HepG2 (cell line): ENCODE measurements around the gene SCYGR6. TPM values are rescaled to one million over a fixed set of nuclear protein-coding genes. Genes with fewer than 3 reads are reported as not detected.

Experiments
- ATF7 ChIP-seq, 2 experiments: fragments of 450-650 bp in 1 of 2; sonication (generic) in 1 of 2; formaldehyde crosslinking in 1 of 2; IDR thresholded peaks; 2 replicates each; pipeline versions ENCODE4 v1.4.0 to v1.6.1; 2016 to 2020; ENCODE audit warnings: antibody characterized with exemption in 1 of 2, mild to moderate bottlenecking in 1 of 2, missing genetic modification reagents in 1 of 2
- BRD4 ChIP-seq: sonication (generic); formaldehyde crosslinking; IDR thresholded peaks from 2 replicates; pipeline ENCODE4 v1.4.0; 2020; ENCODE audit warnings: missing genetic modification reagents
- GTF3A ChIP-seq: sonication (generic); formaldehyde crosslinking; conservative IDR thresholded peaks from 2 replicates; pipeline ENCODE4 v1.4.0; 2020; ENCODE audit warnings: mild to moderate bottlenecking, missing genetic modification reagents
- HDAC1 ChIP-seq: sonication (generic); formaldehyde crosslinking; IDR thresholded peaks from 2 replicates; pipeline ENCODE4 v1.5.1; 2020; ENCODE audit warnings: mild to moderate bottlenecking, missing genetic modification reagents
- HMG20B ChIP-seq: conservative IDR thresholded peaks from 2 replicates; pipeline ENCODE4 v1.6.1; 2016; ENCODE audit warnings: missing genetic modification reagents, missing compliant biosample characterization
- KAT8 ChIP-seq: IDR thresholded peaks from 2 replicates; pipeline ENCODE4 v1.6.1; 2016; ENCODE audit warnings: missing genetic modification reagents, missing compliant biosample characterization
- PPARG ChIP-seq: conservative IDR thresholded peaks from 2 replicates; pipeline ENCODE4 v1.6.1; 2016; ENCODE audit warnings: missing biosample characterization, missing genetic modification reagents
- ZHX2 ChIP-seq, 2 experiments: sonication (generic) in 1 of 2; formaldehyde crosslinking in 1 of 2; IDR thresholded peaks; 2 replicates each; pipeline versions ENCODE4 v1.6.1 to v1.9.0; 2014 to 2022; ENCODE audit warnings: antibody characterized with exemption in 1 of 2, borderline replicate concordance in 1 of 2, inconsistent platforms in 1 of 2, low read depth in 1 of 2, missing genetic modification reagents in 1 of 2
- ZNF253 ChIP-seq: sonication (generic); formaldehyde crosslinking; IDR thresholded peaks from 2 replicates; pipeline ENCODE4 v1.8.0; 2022; ENCODE audit warnings: mild to moderate bottlenecking, missing genetic modification reagents, borderline replicate concordance
- ZNF567 ChIP-seq: sonication (generic); formaldehyde crosslinking; IDR thresholded peaks from 2 replicates; pipeline ENCODE4 v1.8.1; 2023; ENCODE audit warnings: mild to moderate bottlenecking, missing genetic modification reagents, borderline replicate concordance
- ZSCAN5A ChIP-seq: sonication (generic); formaldehyde crosslinking; IDR thresholded peaks from 2 replicates; pipeline ENCODE4 v1.8.0; 2022; ENCODE audit warnings: mild to moderate bottlenecking, missing genetic modification reagents, borderline replicate concordance
- polyA plus RNA-seq, 8 experiments: library from polyadenylated mRNA; depleted of rRNA in 3 of 8; stranded (reverse) in 7 of 8; unstranded in 1 of 8; fragments of >200 nt; fragmentation: Illumina TruSeq in 4 of 8; extraction: Trizol in 4 of 8; gene quantifications; 2 replicates each; pipeline versions ENCODE4 v1.2.1 to v1.2.3, GENCODE V29; 2011 to 2016; ENCODE audit warnings: low read depth in 4 of 8, missing spikeins in 1 of 8, mixed read lengths in 1 of 8; ENCODE audit not compliant: insufficient read depth in 1 of 8
- total RNA-seq, 5 experiments: library from RNA; depleted of rRNA; stranded (reverse); fragments of >200 nt; fragmentation: Illumina TruSeq; extraction: Trizol; gene quantifications; 2 replicates each; pipeline ENCODE4 v1.2.3, GENCODE V29; 2016; ENCODE audit warnings: low read depth in 1 of 5
- TF ChIP-seq, protein P1 (sequence below): sonication (generic); formaldehyde crosslinking; IDR thresholded peaks from 2 replicates; pipeline ENCODE4 v1.4.0; 2020; ENCODE audit warnings: mild to moderate bottlenecking, missing genetic modification reagents

SCYGR6 gene
- total and polyA plus RNA-seq, 2 of the 13 experiments (the other 11 are each of a cell fraction or from before 2014, with no cell fraction given): not detected

DNA sequence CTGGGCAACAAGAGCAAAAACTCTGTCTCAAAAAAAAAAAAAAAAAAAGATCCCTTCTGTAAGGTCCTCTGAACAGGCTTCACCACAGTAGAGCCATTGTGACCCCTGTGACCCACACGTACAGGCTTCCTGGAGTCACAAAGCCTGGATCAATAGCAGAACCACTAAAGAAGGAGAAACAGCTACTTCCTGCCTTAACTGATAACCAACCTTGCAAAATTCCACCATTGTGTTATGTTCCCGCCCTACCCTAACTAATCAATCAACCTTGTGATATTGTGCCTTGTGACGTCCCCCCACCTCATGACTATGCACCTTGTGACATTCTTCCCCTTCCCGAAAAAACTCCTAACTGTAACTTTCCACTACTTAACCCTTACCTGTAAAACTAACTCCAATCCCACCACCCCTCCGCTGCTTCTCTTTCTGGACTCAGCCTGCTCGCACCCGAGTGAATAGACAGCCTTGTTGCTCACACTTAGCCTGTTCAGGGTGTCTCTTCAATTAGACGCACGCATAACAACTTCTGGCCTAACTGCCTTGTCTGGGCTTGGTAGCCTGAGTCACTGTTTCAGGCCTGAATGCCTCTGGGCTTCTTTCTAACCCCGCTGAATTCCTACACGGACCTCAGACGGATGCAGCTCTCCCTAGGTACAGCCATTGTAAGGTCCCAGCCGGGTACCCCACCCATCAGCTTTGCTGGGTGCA, 35.0 kb upstream of the SCYGR6 start (continued):
- TF ChIP-seq, protein P1, sequence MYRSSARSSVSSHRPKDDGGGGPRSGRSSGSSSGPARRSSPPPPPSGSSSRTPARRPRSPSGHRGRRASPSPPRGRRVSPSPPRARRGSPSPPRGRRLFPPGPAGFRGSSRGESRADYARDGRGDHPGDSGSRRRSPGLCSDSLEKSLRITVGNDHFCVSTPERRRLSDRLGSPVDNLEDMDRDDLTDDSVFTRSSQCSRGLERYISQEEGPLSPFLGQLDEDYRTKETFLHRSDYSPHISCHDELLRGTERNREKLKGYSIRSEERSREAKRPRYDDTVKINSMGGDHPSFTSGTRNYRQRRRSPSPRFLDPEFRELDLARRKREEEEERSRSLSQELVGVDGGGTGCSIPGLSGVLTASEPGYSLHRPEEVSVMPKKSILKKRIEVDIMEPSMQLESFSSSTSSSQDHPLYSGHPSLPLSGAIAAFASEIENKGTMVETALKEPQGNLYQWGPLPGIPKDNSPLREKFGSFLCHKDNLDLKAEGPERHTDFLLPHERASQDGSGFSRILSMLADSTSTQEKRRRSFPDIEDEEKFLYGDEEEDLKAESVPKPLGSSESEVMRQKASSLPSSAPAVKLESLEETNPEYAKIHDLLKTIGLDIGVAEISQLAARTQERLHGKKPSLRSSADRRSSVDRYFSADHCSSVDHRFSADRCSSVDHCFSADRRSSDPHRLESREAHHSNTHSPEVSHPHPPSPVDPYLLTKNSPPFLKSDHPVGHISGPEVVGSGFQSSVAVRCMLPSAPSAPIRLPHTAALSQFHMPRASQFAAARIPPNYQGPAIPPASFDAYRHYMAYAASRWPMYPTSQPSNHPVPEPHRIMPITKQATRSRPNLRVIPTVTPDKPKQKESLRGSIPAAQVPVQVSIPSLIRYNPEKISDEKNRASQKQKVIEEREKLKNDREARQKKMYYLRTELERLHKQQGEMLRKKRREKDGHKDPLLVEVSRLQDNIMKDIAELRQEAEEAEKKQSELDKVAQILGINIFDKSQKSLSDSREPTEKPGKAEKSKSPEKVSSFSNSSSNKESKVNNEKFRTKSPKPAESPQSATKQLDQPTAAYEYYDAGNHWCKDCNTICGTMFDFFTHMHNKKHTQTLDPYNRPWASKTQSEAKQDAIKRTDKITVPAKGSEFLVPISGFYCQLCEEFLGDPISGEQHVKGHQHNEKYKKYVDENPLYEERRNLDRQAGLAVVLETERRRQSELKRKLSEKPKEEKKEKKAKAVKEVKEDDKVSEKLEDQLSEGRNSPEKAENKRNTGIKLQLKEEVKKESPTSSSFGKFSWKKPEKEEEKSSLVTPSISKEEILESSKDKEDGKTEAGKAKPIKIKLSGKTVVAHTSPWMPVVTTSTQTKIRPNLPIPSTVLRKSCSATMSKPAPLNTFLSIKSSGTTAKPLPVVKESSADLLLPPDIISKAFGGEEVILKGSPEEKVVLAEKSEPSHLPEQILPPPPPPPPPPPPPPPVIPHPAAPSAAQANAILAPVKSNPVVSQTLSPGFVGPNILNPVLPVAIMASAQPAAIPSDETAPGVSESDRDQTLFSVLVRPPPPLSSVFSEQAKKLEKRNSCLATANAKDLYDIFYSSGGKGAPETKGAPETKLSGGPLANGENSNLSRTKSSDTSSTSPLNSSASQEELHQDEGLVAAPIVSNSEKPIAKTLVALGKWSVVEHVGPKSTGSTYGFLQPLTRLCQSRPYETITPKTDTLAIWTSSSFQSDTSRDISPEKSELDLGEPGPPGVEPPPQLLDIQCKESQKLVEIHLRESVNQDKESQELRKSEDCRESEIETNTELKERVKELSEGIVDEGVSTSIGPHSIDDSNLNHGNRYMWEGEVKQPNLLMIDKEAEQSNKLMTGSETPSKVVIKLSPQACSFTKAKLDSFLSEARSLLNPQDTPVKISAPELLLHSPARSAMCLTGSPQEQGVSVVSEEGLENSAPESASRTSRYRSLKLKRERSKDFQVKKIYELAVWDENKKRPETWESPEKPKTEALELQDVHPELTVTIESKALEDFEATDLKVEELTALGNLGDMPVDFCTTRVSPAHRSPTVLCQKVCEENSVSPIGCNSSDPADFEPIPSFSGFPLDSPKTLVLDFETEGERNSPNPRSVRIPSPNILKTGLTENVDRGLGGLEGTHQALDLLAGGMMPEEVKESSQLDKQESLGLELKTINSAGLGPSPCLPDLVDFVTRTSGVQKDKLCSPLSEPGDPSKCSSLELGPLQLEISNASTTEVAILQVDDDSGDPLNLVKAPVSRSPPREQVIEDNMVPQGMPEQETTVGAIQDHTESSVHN (CRISPR knock-in tag): no peak
- no peak for TF ChIP-seq ATF7 (IDR thresholded peaks at IDR 0.05)
- no peak for TF ChIP-seq ATF7 (CRISPR knock-in tag; IDR thresholded peaks at IDR 0.05)
- peak; percentile 44; the same call in 1 of the 2 replicates for TF ChIP-seq KAT8 (CRISPR knock-in tag)
- peak; percentile 43; the same call in 1 of the 2 replicates for TF ChIP-seq ZHX2 (IDR thresholded peaks at IDR 0.05; ENCODE audit: low read depth)
- TF ChIP-seq ZHX2 (CRISPR knock-in tag; IDR thresholded peaks at IDR 0.05; ENCODE audit: borderline replicate concordance): no peak
- TF ChIP-seq ZNF253 (CRISPR knock-in tag): no peak
- peak; percentile 66 for TF ChIP-seq HDAC1 (CRISPR knock-in tag)
- no peak for TF ChIP-seq GTF3A
- peak; percentile 44; the same call in 1 of the 2 replicates for TF ChIP-seq ZSCAN5A (CRISPR knock-in tag)
- 0 out of 2 replicates have a peak, but pooled peaks have one; percentile 37 for TF ChIP-seq PPARG
- TF ChIP-seq HMG20B (CRISPR knock-in tag): peak; percentile 21; the same call in 1 of the 2 replicates
- no peak for TF ChIP-seq BRD4
- TF ChIP-seq ZNF567 (CRISPR knock-in tag): no peak
